LNCaP clone FGC (cell line): Measurements from ENCODE around the gene ASXL1.
A peak's percentile ranks its signal among the peaks of the same experiment; 100 is the strongest.
"Not testable (repeated sequence)": the region's sequence is repeated elsewhere in the genome, so short reads cannot be mapped to it uniquely, and the experiment has no call there.

ENCODE experiments used
- DNase-seq: peaks from one replicate; pipeline ENCODE4 v3.0.0-alpha.2; 2011; ENCODE audit warnings: low read depth
- H3K4me3 ChIP-seq: 2 replicates; pipeline ENCODE4 v1.5.1; 2011; ENCODE audit warnings: mild to moderate bottlenecking, low read depth, low read length, control low read depth
- CTCF ChIP-seq: IDR thresholded peaks from 2 replicates; pipeline ENCODE4 v1.5.1; 2012; ENCODE audit warnings: mild to moderate bottlenecking; ENCODE audit not compliant: control insufficient read depth, insufficient read depth; ENCODE audit errors: extremely low read depth

The ASXL1 gene

GRCh38 chr20:32368925-32369324 is 10.8 kb downstream of the ASXL1 start:
- no peak for TF ChIP-seq CTCF
- H3K4me3 ChIP-seq, result no peak overlapping the region
- no peak for DNase-seq

DNA sequence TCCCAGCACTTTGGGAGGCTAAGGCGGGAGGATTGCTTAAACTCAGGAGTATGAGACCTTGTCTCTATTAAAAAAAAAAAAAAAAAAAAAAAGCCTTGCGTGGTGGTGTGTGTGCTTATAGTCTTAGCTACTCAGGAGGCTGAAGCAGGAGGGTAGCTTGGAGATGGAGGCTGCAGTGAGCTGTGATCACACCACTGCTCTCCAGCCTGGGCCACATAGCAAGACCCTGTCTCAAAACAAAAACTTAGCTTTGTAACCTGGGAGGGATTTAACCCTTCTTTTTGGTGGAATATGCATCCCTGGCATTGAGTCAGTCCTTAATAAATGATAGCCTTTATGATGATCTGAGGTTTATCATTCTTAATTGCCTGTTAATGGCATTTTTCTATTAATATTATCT is 12.8 kb downstream of the ASXL1 start:
- 0 out of 2 replicates have a peak overlapping the region, but pooled peaks have one; percentile 16 for H3K4me3 ChIP-seq
- DNase-seq, result no peak
- TF ChIP-seq CTCF, result no peak

GRCh38 chr20:32378461-32378860 is 20.3 kb downstream of the ASXL1 start:
- DNase-seq, result no peak
- no peak overlapping the region for H3K4me3 ChIP-seq
- TF ChIP-seq CTCF, result no peak

GRCh38 chr20:32380037-32380436 is 21.9 kb downstream of the ASXL1 start:
- DNase-seq, result not testable (repeated sequence)

GRCh38 chr20:32380745-32381144 is 22.6 kb downstream of the ASXL1 start:
- no peak for DNase-seq
- H3K4me3 ChIP-seq, result no peak overlapping the region
- TF ChIP-seq CTCF, result no peak

More at GRCh38 chr20:32380037-32380436, 21.9 kb downstream of the ASXL1 start:
- H3K4me3 ChIP-seq, result not testable (repeated sequence)

DNA sequence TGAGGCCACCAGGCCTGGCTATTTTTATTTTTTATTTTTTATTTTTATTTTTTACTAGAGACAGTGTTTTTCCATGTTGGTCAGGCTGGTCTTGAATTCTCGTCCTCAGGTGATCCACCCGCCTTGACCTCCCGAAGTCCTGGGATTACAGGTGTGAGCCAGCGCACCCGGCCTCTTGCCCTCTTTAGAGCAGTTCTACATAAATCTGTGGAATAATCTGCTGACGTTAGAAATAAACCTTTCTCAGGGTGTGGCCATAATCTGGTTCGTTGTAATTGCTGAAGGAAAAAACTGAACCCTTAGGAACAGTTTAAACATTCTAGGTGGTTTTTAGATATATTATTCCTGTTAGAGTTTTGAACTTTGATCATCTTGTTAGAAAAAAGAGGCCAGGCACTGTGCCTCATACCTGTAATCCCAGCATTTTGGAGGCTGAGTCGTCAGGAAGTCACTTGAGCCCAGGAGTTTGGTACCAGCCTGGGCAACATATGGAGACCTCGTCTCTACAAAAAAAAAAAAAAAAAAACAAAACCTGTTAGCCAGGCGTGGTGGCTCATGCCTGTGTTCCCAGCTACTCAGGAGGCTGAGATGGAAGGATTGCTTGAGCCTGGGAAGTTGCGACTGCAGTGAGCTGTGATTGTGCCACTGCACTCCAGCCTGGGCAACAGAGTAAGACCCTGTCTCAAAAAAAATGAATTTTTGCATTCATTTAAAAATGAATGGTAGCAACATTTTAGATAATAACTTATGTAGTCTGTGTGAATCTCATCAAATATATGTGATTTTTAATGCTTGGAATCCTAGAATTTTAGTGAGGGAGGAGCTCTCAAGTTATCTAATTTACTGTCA is 24.2 kb downstream of the ASXL1 start:
- TF ChIP-seq CTCF, result no peak
- no peak overlapping the region for H3K4me3 ChIP-seq
- no peak for DNase-seq

DNA sequence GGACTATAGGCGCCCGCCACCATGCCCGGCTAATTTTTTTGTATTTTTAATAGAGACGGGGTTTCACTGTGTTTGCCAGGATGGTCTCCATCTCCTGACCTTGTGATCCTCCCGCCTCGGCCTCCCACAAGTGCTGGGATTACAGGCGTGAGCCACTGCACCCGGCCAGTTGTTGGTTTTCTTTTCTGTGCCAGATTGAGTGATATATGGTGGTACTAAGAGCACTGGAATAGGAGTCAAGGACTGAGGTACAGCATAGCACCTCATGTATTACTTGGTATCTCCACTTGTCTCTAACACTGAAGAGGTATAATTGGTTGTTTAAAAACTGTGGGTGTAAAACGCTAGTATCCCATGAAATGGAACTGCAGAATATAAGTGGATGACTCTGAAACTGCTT is 25.3 kb downstream of the ASXL1 start:
- not testable (repeated sequence) for DNase-seq, H3K4me3 ChIP-seq

- TF ChIP-seq CTCF, result no peak
- DNase-seq, result no peak
- H3K4me3 ChIP-seq, result no peak overlapping the region
Measured at GRCh38 chr20:32385541-32385940, 27.4 kb downstream of the ASXL1 start.
